Type B pancreatic cell (in vitro differentiated cells): ENCODE results near the gene SEC16B. TPM values are rescaled to one million over a fixed set of nuclear protein-coding genes. Genes with fewer than 3 reads are reported as not detected.

Experiments
- DNase-seq: peaks from one replicate; pipeline ENCODE4 v3.0.0; 2021; ENCODE audit warnings: mixed read lengths; ENCODE audit not compliant: unreplicated experiment; ENCODE audit errors: extremely low spot score
- H3K27ac Mint-ChIP-seq: 2 replicates; pipeline ENCODE4 v1.8.0; 2021; ENCODE audit warnings: mild to moderate bottlenecking, mixed read lengths
- H3K27me3 Mint-ChIP-seq: 2 replicates; pipeline ENCODE4 v1.8.0; 2021; ENCODE audit warnings: mixed read lengths
- H3K36me3 Mint-ChIP-seq: 2 replicates; pipeline ENCODE4 v1.8.0; 2021; ENCODE audit warnings: mixed read lengths
- H3K4me1 Mint-ChIP-seq: one replicate; pipeline ENCODE4 v1.8.0; 2021; ENCODE audit warnings: mixed read lengths; ENCODE audit not compliant: unreplicated experiment
- H3K4me3 Mint-ChIP-seq: 2 replicates; pipeline ENCODE4 v1.8.0; 2021; ENCODE audit warnings: mild to moderate bottlenecking, mixed read lengths
- H3K9me3 Mint-ChIP-seq: 2 replicates; pipeline ENCODE4 v1.8.0; 2021; ENCODE audit warnings: mixed read lengths
- total RNA-seq: library from RNA; stranded (reverse); gene quantifications from 2 replicates; pipeline ENCODE4 v1.2.1, GENCODE V29; 2021; ENCODE audit warnings: low replicate concordance
- TF ChIP-seq, protein P1 (sequence below): fragments of 200-600 bp; sonication (generic); conservative IDR thresholded peaks from 2 replicates; pipeline ENCODE4 v1.5.0; 2021; ENCODE audit warnings: antibody characterized with exemption, mild to moderate bottlenecking

SEC16B gene
- total RNA-seq, 1 donor from 2014 or later, result 1.3 TPM

- Mint-ChIP-seq H3K36me3 (no peaks in the 10 kb centered on the region), H3K27me3 (no peaks in the 10 kb centered on the region), H3K4me1 (no peaks in the 10 kb centered on the region), H3K27ac (no peak overlapping the region), H3K9me3 (no peaks in the 10 kb centered on the region), H3K4me3 (no peak overlapping the region)
- TF ChIP-seq, protein P1, sequence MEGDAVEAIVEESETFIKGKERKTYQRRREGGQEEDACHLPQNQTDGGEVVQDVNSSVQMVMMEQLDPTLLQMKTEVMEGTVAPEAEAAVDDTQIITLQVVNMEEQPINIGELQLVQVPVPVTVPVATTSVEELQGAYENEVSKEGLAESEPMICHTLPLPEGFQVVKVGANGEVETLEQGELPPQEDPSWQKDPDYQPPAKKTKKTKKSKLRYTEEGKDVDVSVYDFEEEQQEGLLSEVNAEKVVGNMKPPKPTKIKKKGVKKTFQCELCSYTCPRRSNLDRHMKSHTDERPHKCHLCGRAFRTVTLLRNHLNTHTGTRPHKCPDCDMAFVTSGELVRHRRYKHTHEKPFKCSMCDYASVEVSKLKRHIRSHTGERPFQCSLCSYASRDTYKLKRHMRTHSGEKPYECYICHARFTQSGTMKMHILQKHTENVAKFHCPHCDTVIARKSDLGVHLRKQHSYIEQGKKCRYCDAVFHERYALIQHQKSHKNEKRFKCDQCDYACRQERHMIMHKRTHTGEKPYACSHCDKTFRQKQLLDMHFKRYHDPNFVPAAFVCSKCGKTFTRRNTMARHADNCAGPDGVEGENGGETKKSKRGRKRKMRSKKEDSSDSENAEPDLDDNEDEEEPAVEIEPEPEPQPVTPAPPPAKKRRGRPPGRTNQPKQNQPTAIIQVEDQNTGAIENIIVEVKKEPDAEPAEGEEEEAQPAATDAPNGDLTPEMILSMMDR, result no peak
- DNase-seq, result no peak
Observed at GRCh38 chr1:177915641-177916040, 54.2 kb downstream of the SEC16B start.

- H3K36me3 Mint-ChIP-seq, result no peaks in the 10 kb centered on the region
- DNase-seq, result no peak
- TF ChIP-seq, protein P1, result no peak
- no peak overlapping the region for H3K27ac Mint-ChIP-seq
- no peaks in the 10 kb centered on the region for H3K27me3 Mint-ChIP-seq
- no peak overlapping the region for H3K4me3 Mint-ChIP-seq
- peaks cover 5% of the 10 kb centered on the region for H3K9me3 Mint-ChIP-seq
- H3K4me1 Mint-ChIP-seq, result no peaks in the 10 kb centered on the region
Observed at GRCh38 chr1:177914603-177915002, 55.3 kb downstream of the SEC16B start.

- no peaks in the 10 kb centered on the region for H3K4me1 Mint-ChIP-seq
- peaks cover 5% of the 10 kb centered on the region for H3K9me3 Mint-ChIP-seq
- DNase-seq, result no peak
- TF ChIP-seq, protein P1, result peak; percentile 64
- H3K36me3 Mint-ChIP-seq, result no peaks in the 10 kb centered on the region
- H3K27me3 Mint-ChIP-seq, result no peaks in the 10 kb centered on the region
- H3K4me3 Mint-ChIP-seq, result no peak overlapping the region
- no peak overlapping the region for H3K27ac Mint-ChIP-seq
Observed at GRCh38 chr1:177913762-177914540, 55.9 kb downstream of the SEC16B start.

- Mint-ChIP-seq H3K36me3 (no peaks in the 10 kb centered on the region), H3K9me3 (peaks cover 5% of the 10 kb centered on the region), H3K4me1 (peaks cover 8% of the 10 kb centered on the region), H3K4me3 (no peak overlapping the region), H3K27ac (no peak overlapping the region), H3K27me3 (no peaks in the 10 kb centered on the region)
- TF ChIP-seq, protein P1, result no peak
- no peak for DNase-seq
Observed at GRCh38 chr1:177912991-177913390, 56.9 kb downstream of the SEC16B start.

DNA sequence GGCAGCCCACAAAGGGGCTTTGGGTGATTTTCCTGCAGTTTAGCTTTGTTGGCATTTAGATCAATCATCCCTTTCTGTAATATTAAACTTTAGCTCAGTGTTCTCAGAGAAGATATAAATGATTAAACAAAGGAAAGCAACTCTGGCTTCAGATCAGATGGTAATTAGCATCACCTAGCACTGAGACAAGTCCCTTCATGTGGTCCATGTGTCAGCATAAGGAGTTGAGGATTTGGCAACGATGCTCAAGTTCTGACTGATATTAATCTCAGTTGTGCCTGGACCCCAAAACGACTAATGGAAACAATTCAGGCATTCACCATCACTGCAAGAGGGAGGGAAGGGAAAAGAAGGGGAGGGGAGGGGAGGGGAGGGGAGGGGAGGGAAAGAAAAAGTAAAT is 60.4 kb downstream of the SEC16B start:
- H3K27me3 Mint-ChIP-seq, result peaks cover under 1% of the 10 kb centered on the region
- TF ChIP-seq, protein P1, result no peak
- no peak for DNase-seq
- H3K9me3 Mint-ChIP-seq, result peaks cover 5% of the 10 kb centered on the region
- H3K36me3 Mint-ChIP-seq, result no peaks in the 10 kb centered on the region
- peaks cover 8% of the 10 kb centered on the region for H3K4me1 Mint-ChIP-seq
- no peak overlapping the region for H3K27ac Mint-ChIP-seq
- no peak overlapping the region for H3K4me3 Mint-ChIP-seq
